Endothelial cell of umbilical vein (primary cell): ENCODE data around the gene CFAP61. TPM values are rescaled to one million over a fixed set of nuclear protein-coding genes. Genes with fewer than 3 reads are reported as not detected.

Experiments used
- BruUV-seq: library from RNA; stranded (reverse); fragments of 400-500 nt; replicated peaks from 2 replicates; lab custom pipeline; 2021; lab: Mats Ljungman, UMichigan
- CTCF ChIA-PET: fragments of 300-600, 350-600 bp; sonication (Branson Sonifier 250); formaldehyde crosslinking; loops from one replicate; lab custom pipeline; 2021; ENCODE audit warnings: antibody characterized with exemption, inconsistent platforms; lab: Charles Lee
- POLR2A ChIA-PET: fragments of 300-600, 350-600 bp; sonication (Branson Sonifier 250); formaldehyde crosslinking; loops from one replicate; lab custom pipeline; 2021; ENCODE audit warnings: antibody characterized with exemption, inconsistent platforms; lab: Charles Lee
- DNase-seq: peaks from one replicate; pipeline ENCODE4 v3.0.0-alpha.2; 2011; ENCODE audit warnings: low read depth, low spot score
- FAIRE-seq: peaks from 2 replicates; lab custom pipeline; 2011; peaks lifted over from hg19 to GRCh38; lab: Jason Lieb, UNC
- H2AFZ ChIP-seq: 2 replicates; pipeline ENCODE4 v1.6.0; 2012; ENCODE audit warnings: low read depth, low read length, control low read depth, inconsistent platforms
- H3K27ac ChIP-seq: 2 replicates; pipeline ENCODE4 v1.5.1; 2011; ENCODE audit warnings: low read depth, mild to moderate bottlenecking, control low read depth, low read length, moderate library complexity; ENCODE audit not compliant: insufficient read depth
- H3K27me3 ChIP-seq, 2 experiments: 2 replicates each; pipeline versions ENCODE4 v1.6.0 to v1.6.1; 2011; ENCODE audit warnings: low read length in 2 of 2, mixed read lengths in 1 of 2; ENCODE audit not compliant: control insufficient read depth in 2 of 2, insufficient read depth in 2 of 2
- H3K36me3 ChIP-seq, 2 experiments: 2 replicates in 1 of 2; 3 replicates in 1 of 2; pipeline ENCODE4 v1.5.1; 2011; ENCODE audit warnings: low read length in 2 of 2, mild to moderate bottlenecking in 1 of 2, moderate library complexity in 1 of 2; ENCODE audit not compliant: control insufficient read depth in 2 of 2, insufficient read depth in 2 of 2; ENCODE audit errors: extremely low read depth in 1 of 2
- H3K4me1 ChIP-seq: 3 replicates; pipeline ENCODE4 v1.5.1; 2011; ENCODE audit warnings: mild to moderate bottlenecking, low read length; ENCODE audit not compliant: control insufficient read depth, insufficient read depth; ENCODE audit errors: extremely low read depth
- H3K4me2 ChIP-seq: 2 replicates; pipeline ENCODE4 v1.6.1; 2011; ENCODE audit warnings: low read length, control low read depth, mixed read lengths; ENCODE audit not compliant: insufficient read depth
- H3K4me3 ChIP-seq, 3 experiments: fragments of 200-600 bp in 1 of 3; sonication (generic), shearing (Covaris generic) in 1 of 3; replicated peaks in 1 of 3; 2 replicates each; pipeline ENCODE4 v1.5.1; 2011 to 2016; ENCODE audit warnings: control low read depth in 3 of 3, low read length in 3 of 3, mild to moderate bottlenecking in 2 of 3, inconsistent platforms in 1 of 3, low read depth in 1 of 3, moderate library complexity in 1 of 3; ENCODE audit not compliant: insufficient read depth in 1 of 3
- H3K79me2 ChIP-seq: 2 replicates; pipeline ENCODE4 v1.6.0; 2012; ENCODE audit warnings: low read length, inconsistent platforms; ENCODE audit not compliant: control insufficient read depth, insufficient read depth
- H3K9ac ChIP-seq: replicated peaks from 2 replicates; pipeline ENCODE3; 2011; ENCODE audit warnings: low read length, control low read depth; ENCODE audit not compliant: insufficient read depth; ENCODE audit errors: extremely low read depth
- H3K9me1 ChIP-seq: replicated peaks from 3 replicates; pipeline ENCODE4 v1.6.0; 2011; ENCODE audit warnings: mild to moderate bottlenecking, low read length; ENCODE audit not compliant: control insufficient read depth, insufficient read depth; ENCODE audit errors: extremely low read depth
- H3K9me3 ChIP-seq: replicated peaks from 2 replicates; pipeline ENCODE4 v1.5.1; 2012; ENCODE audit warnings: low read length, inconsistent platforms; ENCODE audit not compliant: control insufficient read depth, insufficient read depth
- H4K20me1 ChIP-seq: replicated peaks from 2 replicates; pipeline ENCODE3; 2011; ENCODE audit warnings: mild to moderate bottlenecking, low read length; ENCODE audit not compliant: control insufficient read depth, insufficient read depth; ENCODE audit errors: extremely low read depth
- EZH2 ChIP-seq: IDR thresholded peaks from 2 replicates; pipeline ENCODE4 v1.6.1; 2012; ENCODE audit warnings: borderline replicate concordance, low read depth, mild to moderate bottlenecking, moderate library complexity, low read length, inconsistent platforms; ENCODE audit not compliant: severe bottlenecking
- FOS ChIP-seq: IDR thresholded peaks from 2 replicates; pipeline ENCODE4 v1.6.1; 2011; ENCODE audit warnings: mild to moderate bottlenecking, low read length, moderate library complexity, borderline replicate concordance; ENCODE audit not compliant: insufficient read depth
- GATA2 ChIP-seq: IDR thresholded peaks from 2 replicates; pipeline ENCODE4 v1.7.0; 2011; ENCODE audit warnings: low read depth, mild to moderate bottlenecking, moderate library complexity, mixed read lengths, low read length; ENCODE audit not compliant: insufficient read length, insufficient read depth
- JUN ChIP-seq: IDR thresholded peaks from 2 replicates; pipeline ENCODE4 v1.6.1; 2011; ENCODE audit warnings: borderline replicate concordance, low read depth; ENCODE audit not compliant: insufficient read length, insufficient read depth
- MYC ChIP-seq: IDR thresholded peaks from one replicate; pipeline ENCODE4 v1.6.1; 2011; ENCODE audit warnings: mild to moderate bottlenecking, low read depth, low read length
- POLR2A ChIP-seq: IDR thresholded peaks from 2 replicates; pipeline ENCODE4 v1.6.1; 2012; ENCODE audit warnings: low read depth, mild to moderate bottlenecking, control low read depth, low read length
- POLR2AphosphoS5 ChIP-seq: IDR thresholded peaks from 2 replicates; pipeline ENCODE4 v1.6.1; 2012; ENCODE audit warnings: low read depth, mild to moderate bottlenecking, control low read depth, low read length, moderate library complexity; ENCODE audit not compliant: insufficient read depth
- dilution Hi-C: fragments of 300-500 bp; cut with MboI; formaldehyde crosslinking; loops from one replicate; pipeline ENCODE4 v1.15.0; 2019; ENCODE audit warnings: low sequenced_read_pairs; ENCODE audit not compliant: extremely low pct_ligation_motif_present
- intact Hi-C: fragments of 100-400 bp; cut with micrococcal nuclease; formaldehyde crosslinking; loops from one replicate; pipeline ENCODE4 v1.10.0; 2022
- polyA plus RNA-seq, 4 experiments: library from polyadenylated mRNA; depleted of rRNA in 3 of 4; stranded (reverse) in 3 of 4; unstranded in 1 of 4; fragments of >200 nt; gene quantifications; 2 replicates each; pipeline versions ENCODE4 v1.2.1 to v1.2.3, GENCODE V29; 2011 to 2012; ENCODE audit warnings: missing spikeins in 1 of 4
- total RNA-seq: library from RNA; stranded (reverse); gene quantifications from 2 replicates; pipeline ENCODE4 v1.2.3, GENCODE V29; 2021
- TF ChIP-seq, protein P1 (sequence below), 2 donors: IDR thresholded peaks; 1 replicate in 1 of 2; 2 replicates in 1 of 2; pipeline ENCODE4 v1.5.1; 2011; ENCODE audit warnings: low read length in 2 of 2, mild to moderate bottlenecking in 2 of 2, moderate library complexity in 2 of 2, control low read depth in 1 of 2, inconsistent platforms in 1 of 2, low read depth in 1 of 2; ENCODE audit not compliant: insufficient read depth in 1 of 2; ENCODE audit errors: extremely low read depth in 1 of 2
- TF ChIP-seq, protein P2 (sequence below): IDR thresholded peaks from 2 replicates; pipeline ENCODE4 v1.6.1; 2011; ENCODE audit not compliant: insufficient read depth, insufficient read length

The CFAP61 gene
- total and polyA plus RNA-seq, 2 donors (not counting 3 experiments of a cell fraction or from before 2014, with no cell fraction given) = not detected

DNA sequence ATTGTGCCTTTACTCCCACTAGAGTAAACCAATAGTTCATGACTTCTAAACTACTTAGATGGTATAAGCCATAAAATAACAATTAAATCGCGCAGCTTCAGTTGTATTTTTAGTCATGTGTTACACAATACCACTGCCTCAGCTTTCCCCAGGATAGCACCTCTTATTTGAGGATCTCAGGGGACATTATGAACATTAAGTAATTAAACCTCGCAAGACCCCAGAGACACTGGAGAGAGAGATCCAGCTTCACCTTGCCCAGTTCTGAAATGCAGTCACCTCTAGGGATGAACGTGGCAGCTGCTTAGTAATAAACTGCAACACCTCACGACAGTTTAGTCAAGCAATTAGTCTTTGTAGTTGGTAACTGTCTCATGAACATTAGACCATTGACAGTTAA is 87.1 kb downstream of the CFAP61 start:
- BruUV-seq = no TSS peak
- no peak overlapping the region for H3K4me3 ChIP-seq
- H3K4me1 ChIP-seq = peaks cover 6% of the 10 kb centered on the region
- H2AFZ ChIP-seq = no peak overlapping the region
- intact Hi-C loops = loop anchor here (10.0 kb wide), 1 partner anchor 55 kb away; no protein-coding TSS in a partner anchor
- H3K9me3 ChIP-seq = no peaks in the 10 kb centered on the region
- no peak for FAIRE-seq
- no peaks in the 10 kb centered on the region for H3K36me3 ChIP-seq
- TF ChIP-seq EZH2 = no peak
- TF ChIP-seq, protein P1, sequence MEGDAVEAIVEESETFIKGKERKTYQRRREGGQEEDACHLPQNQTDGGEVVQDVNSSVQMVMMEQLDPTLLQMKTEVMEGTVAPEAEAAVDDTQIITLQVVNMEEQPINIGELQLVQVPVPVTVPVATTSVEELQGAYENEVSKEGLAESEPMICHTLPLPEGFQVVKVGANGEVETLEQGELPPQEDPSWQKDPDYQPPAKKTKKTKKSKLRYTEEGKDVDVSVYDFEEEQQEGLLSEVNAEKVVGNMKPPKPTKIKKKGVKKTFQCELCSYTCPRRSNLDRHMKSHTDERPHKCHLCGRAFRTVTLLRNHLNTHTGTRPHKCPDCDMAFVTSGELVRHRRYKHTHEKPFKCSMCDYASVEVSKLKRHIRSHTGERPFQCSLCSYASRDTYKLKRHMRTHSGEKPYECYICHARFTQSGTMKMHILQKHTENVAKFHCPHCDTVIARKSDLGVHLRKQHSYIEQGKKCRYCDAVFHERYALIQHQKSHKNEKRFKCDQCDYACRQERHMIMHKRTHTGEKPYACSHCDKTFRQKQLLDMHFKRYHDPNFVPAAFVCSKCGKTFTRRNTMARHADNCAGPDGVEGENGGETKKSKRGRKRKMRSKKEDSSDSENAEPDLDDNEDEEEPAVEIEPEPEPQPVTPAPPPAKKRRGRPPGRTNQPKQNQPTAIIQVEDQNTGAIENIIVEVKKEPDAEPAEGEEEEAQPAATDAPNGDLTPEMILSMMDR (IDR thresholded peaks at IDR 0.05; ENCODE audit: extremely low read depth in 1 of 2, insufficient read depth in 1 of 2, low read depth in 1 of 2, low read length in 2 of 2) = no peak
- no peak for TF ChIP-seq POLR2A
- TF ChIP-seq JUN = no peak
- no peak for TF ChIP-seq FOS
- no peak for TF ChIP-seq GATA2
- TF ChIP-seq POLR2AphosphoS5 = no peak
- no peak for TF ChIP-seq MYC
- TF ChIP-seq, protein P2, sequence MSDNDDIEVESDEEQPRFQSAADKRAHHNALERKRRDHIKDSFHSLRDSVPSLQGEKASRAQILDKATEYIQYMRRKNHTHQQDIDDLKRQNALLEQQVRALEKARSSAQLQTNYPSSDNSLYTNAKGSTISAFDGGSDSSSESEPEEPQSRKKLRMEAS = no peak
- dilution Hi-C loops = no loop called here
- H3K27me3 ChIP-seq = no peaks in the 10 kb centered on the region
- DNase-seq = no peak
- H3K9ac ChIP-seq = no peak overlapping the region
- H3K79me2 ChIP-seq = no peaks in the 10 kb centered on the region
- CTCF ChIA-PET = no interaction called here
- H4K20me1 ChIP-seq = no peaks in the 10 kb centered on the region
- no peak overlapping the region for H3K4me2 ChIP-seq
- no peak overlapping the region for H3K27ac ChIP-seq
- H3K9me1 ChIP-seq = no peaks in the 10 kb centered on the region
- POLR2A ChIA-PET = no interaction called here
